Fibroblast of gingiva (primary cell): Measurements from ENCODE around the gene MUSTN1.

Experiments used
- DNase-seq: peaks from one replicate; pipeline ENCODE4 v3.0.0-alpha.2; 2011; ENCODE audit warnings: low read depth

MUSTN1 gene

DNA sequence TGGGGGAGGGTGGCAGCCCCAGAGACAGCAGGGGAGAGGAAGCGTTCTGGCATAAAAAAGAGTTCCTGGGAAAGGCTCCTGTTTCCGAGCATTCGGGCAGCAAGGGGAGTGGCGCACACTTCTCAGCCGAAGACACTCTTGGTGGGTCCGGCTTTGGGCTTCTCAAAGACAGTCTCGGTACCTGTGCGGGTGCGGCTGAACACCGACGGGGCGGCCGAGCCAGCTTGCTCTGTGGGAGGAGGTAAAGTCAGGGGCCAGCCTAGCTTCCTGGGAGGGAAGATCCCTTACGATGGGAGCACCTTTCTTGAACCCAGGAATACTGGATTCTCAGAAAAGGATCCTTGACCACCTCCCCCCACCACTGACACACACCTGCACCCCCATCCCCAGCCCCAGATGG, 1.6 kb downstream of the MUSTN1 start:
- DNase-seq: no peak

DNA sequence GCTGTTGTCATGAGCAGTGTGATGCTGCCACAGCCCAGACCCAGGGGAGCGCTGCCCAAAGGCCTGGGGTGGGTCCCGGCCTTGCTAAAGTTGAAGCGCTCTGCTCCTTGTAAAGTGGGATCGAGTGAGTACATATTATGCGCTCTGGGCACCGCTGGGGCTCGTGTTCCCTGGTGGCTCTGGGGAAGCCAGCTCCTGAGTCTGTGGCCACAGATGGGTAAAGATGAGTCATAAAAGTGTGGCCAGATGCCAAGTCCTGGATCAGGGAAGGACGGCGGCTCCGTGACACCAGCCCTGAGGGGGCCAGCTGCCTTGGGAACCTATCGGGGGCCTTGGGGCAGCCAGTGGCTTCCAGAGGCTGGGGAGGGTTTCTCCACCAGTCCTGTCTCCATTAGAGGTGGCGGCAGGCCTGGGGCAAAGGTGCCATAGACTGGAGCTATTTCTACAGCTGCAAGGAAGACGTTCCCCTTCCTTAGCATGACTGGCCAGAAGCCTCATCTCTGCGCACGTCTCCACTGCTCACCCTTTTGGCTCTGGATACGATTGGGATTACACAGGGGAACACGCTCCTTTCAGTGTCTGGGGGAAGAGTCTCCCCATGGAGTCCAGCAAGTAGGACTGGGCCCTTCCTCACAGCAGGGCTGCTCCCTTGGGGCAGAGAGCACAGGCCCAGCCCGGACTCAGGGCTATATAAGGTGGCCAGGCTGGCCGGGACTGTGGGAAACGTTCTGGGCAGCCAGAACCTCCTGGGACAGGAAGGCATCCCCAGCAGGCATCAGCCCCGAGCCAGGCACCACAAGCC, 3.1 kb downstream of the MUSTN1 start:
- peak; percentile 80 for DNase-seq

DNA sequence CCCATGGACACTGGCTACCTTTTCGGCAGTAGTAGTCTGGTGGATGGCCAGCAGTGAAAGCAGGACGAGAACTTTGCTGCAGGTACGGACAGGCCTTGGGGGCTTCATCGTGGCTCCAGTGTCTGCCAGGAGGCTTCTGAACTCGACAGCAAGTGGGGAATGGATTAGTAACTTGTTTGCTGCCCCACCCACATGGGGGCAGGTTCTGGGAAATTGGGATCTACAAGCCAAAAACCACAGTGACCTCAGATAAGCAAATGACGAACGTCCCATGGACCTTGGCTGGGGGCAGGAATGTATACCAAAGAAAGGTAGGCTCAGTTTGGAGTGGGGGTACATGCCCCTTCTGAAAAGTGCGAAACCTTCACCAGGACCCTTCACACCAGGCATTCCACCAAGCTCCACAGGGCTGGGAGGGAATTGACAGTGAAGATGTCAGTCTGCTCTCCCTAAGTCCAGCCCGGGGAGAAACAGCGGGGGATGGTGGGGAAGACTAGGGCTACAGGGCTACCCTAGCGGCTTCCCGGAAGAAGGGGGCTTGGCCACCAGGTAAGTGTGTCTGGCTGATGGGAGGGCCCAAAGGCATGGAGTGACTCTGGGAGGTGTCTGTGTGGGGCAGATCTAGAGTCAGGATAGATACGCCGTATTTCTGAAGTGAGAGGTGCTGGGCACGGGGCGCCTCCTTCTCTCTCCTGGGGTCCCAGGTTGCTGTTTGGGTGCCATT, 4.1 kb downstream of the MUSTN1 start, which contains the start of gene ITIH4:
Gene ITIH4 (minus strand): TSS at position 138 of the 724 bp plus-strand sequence. CDS start 30 bp downstream, at position 108.
- no peak for DNase-seq

DNA sequence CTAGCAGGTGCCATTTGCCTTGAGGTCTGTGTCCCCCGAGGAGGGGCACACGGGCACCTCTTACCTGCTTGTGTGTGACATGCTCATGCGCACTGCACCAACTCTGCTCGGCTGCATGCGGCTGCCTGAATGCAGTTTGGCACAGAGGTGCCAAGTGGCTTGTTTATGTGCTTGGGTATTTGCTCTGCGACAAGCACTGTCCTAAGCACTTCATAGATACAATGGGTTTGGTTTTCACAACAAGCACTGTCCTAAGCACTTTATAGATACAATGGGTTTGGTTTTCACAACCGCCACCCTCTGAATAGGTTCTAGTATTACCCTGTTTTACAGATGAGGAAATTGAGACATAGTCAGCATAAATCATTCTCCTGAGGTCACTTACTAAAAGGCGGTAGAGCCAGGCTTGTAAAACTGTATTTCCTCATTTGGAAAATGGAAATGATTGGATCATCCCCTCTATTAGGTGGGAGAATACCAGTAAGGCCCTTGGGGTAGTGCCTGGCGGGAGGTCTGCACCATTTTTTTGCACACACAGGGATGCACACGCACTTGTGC, 4.8 kb downstream of the MUSTN1 start:
- no peak for DNase-seq

DNA sequence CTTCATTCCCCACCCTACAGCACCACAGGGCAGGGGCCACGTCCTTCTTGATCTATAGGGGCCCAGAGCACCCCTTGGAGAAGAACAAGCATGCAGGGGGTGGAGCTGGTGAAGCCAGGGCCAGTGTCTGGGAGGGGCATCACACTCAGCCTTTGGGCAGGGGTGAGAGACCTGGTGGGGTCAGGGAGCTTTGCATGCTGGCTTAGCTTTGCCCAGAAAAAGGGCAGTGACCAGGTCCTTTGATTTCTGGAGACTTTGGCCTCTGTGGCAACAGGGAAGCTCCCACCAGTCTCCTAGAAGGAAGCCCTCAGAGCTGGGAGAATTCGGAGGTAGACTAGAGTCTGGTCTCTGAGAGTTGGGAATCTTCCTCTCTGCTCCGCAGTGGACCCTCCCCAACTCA, 5.3 kb downstream of the MUSTN1 start:
- no peak for DNase-seq

DNA sequence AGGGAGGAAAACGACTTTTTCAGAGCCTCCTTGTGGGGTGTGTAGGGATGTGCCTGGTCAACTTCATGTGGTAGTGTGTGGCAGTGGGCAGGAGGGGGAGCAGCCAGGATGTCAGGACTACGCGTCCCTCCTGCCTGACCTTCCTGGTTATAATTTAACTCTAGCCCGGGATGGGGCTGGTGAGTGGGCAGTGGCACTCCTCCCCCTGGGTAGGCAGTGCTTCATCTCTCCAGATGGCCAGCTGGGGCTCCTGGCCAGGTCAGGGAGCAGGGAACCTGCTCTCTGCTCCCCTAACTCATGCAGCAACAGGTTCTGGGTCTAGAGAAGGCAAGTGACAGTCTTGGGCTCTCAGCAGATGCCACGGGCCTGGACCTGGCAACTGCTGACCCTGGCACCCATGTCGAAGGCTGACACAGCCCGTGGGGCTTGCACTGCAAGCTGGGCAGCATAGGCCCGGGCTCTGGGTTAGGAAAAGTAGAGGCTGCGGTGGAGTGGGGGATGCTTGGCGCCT, 6.9 kb downstream of the MUSTN1 start:
- DNase-seq: no peak

DNA sequence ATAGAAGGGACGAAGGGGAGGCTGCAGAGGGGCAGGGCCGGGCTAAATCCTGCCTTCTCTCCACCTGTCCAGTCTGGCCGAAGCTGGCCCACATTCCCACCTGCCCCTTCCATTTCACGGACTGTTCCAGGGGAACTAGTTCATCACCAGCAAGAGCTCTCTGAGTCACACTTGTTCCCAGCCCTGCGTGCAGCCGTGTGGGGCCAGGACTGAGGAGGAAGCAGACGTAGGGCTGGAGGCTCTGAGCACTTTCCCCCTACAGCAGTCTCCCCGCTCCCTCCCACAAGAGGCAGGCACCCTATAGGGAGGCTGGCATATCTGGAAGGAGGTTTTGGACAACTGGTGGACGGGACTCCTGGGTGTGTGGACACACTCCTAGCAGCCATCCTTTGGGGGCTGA, 7.4 kb downstream of the MUSTN1 start:
- DNase-seq: no peak

DNA sequence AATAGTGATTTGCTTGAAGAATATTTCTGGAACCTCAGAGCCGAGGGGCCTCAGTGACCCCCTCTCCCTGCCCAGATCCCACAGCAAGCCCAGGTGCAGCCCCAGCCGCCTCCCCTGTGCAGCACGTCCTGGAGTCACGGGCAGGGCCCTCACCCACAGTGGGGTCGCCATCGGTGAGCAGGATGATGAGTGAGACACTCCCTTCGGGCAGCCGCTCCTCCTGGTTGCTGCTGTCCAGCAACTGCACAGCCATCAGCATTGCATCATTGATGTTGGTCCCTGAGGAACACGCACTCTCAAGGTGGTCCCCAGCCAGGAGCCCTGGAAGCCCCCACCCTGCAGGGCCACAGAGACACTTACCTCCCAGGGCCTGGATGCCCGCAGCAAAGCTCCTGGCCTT, 10.8 kb downstream of the MUSTN1 start:
- no peak for DNase-seq

DNA sequence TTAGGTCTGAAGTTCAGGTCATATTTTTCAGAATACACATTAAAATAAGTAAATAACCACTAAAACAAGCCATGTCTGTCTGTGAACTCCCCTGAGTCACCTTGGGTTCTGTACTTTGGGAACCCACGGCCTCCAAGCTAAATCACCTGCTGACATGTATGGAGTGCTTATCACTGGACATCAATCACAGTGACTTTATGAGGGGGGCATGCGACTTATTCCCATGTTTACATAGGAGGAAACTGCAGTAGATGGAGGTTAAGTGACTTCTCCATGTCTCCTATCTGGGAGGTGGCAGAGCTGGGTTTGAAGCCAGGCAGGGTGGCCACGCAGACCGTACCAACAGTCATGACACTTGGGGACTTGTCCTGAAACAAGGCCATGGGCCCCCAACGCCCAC, 12.5 kb downstream of the MUSTN1 start:
- no peak for DNase-seq

DNA sequence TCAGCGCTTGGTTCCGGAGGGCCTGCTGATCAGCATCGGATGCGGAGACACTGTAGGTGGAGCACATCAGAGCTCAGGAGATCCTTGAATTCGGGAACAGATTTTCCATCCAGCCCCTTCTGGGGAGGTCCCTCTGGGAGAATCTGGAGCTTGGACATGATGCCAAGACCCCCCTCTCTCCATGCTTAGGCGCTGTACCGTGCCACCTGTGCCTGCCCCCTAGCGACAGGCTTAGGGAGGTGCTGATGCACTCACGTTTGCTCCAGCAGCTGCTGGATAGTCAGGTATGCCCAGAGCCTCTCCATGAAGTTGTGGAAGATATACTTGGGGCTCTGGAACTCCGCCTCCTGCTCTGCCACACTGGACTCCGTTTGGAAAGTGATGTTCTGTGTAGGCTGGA, 14.1 kb downstream of the MUSTN1 start:
- no peak for DNase-seq

DNA sequence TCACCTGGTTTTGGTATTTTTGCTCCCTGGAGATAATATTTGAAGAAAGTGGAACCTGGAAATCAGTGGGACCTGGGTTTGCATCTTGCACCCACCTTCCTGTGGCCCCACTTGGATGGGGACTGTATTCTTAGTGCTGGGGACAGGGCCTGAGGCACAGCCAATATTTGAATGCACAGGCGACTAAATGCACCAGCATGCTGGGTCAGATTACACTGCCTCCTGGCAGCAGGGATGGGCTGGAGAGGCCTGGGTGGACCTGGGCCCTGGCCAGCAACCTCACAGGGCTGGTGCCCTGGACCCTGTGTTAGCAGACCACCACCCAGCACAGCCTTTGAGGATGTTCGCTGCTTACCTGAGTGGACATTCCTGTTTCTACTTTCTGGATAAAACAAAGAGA, 14.9 kb downstream of the MUSTN1 start:
- DNase-seq: no peak

DNA sequence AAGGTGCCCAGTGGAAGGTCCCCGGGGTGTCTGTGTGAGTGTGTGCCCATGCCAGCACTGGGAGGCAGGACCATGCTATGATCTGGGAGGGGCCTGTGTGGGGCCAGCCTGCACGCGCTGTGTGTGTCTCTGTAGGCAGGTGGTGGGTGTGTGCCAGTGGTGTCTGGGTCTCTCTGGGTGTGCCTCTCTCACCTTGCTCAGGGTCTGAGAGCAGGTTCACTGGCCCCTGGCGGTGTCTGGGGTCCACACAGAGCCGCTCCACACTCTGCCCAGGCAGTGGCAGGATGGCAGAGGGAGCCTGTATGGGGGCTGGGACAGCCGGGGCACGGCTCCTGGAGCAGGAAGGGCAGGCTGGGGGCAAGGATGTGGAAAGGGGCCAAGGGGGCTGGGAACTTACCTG, 17.0 kb downstream of the MUSTN1 start:
- no peak for DNase-seq

DNA sequence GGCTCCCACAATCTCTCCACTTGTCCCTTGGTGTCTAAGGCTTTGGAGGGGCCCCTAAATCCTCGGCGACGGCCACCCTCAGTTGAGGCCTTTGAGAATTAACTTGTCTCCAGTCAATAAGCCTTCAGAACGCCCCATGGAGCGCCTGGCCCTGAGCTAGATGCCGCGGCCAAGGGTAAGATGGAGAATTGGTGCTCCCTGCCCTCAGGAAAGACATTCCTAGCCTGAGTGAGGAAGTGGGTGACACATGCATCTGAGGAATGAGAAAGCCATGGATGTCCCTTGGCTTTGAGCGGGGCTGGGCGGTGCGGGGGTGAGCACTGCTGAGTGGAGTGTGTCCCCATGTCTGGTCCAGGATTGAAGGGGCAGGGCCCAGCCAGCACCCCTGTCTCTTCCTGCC, 17.6 kb downstream of the MUSTN1 start:
- DNase-seq: no peak

DNA sequence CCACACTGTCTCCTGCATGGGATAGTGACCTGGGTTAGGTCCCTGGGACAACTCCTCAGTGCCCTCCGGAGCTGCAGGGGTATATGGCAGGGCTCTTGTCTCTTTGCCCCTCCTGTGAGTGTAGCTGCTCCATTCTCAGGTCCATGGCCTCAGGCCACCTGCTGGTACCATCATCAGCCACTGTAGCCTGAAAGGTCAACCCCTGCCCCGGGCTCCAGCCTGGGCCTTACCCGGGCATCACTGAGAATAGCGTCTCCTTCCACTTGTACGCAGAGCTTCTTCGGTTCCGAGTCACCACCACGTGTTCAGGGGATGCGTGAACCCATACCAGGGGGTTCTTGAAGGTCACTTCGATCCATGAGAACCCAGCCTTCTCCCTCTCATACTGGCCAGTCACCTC, 18.2 kb downstream of the MUSTN1 start:
- DNase-seq: no peak

DNA sequence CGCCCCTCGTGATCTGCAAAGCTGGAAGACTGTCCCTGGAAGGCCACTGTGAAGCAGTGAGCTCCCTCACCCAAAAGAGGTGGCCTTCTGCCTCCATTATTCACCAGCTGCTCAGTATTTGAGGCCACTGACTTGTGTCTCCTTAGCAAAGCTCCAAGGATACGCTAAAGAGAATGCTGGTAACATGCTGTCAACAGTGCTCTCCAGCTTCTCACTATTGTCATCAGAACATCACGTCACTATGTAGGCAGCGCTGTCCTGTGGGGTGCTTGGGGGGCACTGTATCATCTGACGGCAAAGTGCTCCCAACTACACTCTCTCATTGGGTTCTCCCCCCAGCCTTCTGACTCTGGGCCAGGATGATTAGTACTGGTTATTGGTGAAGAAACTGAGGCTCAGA, 18.6 kb downstream of the MUSTN1 start:
- no peak for DNase-seq

DNA sequence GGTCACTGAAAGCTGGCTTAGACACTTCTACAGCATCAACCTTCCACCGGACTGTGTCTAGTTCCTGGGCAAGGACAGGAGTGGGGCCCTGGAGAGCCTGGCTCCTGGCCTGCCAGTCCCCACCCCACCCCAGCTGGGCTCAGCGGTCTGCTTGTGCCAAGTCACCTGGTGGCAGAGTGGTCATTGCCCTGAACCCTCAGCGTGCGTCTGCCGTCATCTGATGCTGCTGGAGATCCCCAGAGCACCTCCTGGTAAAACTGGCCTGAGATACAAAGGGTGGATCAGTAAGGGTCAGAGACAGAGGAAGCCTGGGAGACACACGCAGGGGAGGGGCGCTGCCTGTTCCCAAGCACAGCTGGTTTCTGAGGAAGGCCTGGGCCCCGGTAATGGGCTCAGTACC, 21.0 kb downstream of the MUSTN1 start:
- no peak for DNase-seq

DNA sequence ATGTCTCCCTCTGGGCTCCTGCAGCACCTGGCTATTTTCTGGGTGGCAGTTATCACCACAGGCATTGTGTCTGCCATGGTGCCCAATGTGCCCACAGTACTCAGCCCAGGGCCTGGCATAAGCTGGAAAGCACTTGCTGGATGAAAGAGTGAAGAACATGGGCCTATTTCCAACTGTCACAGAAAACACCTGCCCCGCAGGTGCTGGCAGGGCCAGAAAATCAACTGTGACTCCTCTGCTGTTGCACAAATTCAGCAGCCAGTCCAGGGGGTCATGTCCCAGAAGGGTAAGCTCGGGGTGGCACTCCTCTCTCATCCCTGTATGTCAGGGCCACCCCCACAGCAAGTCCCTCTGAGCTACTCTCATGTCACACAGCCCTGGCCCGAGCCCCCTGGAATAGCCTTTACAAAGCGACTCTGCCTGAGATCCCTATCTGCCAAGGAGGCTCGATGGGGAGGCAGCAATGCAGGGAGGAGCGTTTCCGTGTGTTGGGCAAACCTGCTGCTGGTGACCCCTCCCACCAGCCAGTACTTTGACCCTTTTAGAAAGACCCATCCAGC, 23.3 kb downstream of the MUSTN1 start:
- DNase-seq: no peak

DNA sequence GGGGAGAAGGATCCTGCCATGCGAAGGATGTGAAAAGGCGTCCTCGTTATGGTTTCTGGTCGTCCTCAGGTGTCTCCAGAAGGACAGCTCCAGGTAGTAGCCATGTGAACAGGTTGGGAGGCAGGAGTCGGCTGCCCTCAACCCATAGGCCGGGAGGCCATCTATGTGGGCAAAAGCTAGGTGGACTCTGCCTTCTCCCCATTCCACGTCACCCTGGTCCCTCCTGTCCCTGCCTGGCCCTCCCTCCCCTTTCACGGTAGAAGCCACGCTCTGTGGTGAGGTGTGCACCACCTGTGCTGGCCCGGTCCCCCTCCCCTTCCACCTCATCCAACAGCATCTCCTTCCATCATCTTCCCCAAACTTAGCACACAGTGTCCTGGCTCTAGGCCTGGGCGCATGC, 23.9 kb downstream of the MUSTN1 start:
- DNase-seq: no peak

DNA sequence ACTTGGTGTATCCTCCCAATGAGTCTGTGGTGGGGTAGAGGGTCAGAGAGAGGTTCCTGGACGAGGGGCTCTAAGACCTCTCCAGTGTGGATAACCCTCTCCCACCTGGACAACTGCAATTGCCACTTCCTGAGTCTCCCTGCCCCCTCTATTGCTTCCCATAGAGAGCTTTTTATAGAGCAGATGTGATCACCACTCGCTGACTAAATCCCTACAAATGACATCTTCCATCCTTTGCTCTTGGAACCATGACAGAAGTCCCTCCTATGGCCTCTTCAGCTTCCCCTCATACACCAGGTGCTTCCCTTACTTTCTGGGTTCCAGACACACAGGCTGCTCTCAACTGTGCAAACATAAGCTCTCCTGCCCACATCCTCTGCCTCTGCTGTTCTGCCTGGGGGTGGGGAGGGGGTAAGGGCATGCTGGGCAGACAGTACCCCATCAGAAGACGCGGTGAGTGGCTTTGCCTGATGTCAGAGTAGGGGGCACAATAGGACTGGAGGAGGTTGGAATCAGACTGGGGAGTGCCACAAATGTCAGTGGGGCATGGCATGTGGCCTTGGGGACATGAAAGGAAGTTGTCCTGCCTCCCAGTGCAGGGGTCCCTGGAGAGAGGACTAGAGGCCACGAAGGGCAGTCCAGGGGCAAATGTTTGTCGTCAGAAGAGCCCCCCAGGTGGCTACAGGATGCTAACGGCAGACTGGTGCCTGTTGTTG, 25.0 kb downstream of the MUSTN1 start:
- no peak for DNase-seq

DNA sequence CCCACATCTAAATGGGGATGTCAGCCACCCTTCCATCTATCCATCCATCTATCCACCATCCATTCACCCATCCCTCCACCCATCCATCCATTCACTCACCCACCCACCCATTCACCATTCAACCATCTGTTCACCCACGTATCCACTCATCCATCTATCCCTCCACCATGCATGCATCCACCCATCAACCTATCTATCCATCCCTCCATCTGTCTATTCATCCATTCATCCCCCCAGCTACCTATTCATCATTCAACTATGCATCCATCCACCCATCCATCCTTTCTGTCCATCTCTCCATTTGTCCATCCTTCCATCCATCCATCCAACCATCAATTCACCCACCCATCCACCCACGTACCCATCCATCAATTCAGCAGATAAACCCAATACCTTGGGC, 25.7 kb downstream of the MUSTN1 start:
- DNase-seq: no peak

DNA sequence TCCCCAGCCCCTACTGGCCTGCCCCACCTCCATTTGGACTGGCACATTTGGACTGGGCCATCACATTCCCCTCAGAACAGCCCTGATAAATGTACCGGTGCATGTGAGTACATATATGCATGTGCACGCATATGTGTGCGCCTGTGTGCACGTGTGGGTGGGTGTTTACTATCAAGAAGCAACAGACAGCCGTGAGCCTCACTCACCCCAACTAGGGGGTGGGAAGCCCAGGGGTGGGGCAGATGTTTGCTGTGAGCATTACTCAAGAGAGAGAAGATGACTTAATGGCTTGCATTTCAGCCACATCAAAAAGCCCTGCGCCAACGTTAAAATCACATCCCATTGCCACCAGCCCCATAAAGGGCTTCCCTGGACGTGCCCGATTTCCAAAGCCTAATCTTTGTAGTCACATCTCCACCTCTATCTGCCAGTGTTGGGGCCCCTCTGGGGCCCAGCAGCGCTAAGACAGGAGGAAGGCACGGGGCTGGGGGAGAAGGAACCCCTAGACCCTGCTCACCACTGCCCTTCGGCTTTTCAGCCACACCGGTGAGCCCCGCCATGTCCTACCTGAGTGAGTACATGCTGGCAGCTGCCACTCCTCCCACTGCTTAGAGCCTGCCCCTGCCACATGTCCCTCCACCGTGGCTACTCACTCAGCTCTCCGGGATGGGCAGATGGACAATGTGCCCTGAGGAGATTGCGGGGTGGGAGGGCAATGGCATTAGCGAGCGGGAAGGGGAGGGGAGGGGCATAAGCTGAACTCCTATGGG, 29.4 kb downstream of the MUSTN1 start:
- DNase-seq: no peak
